Spleen (tissue), 7 donors: ENCODE results near the gene MSMP.
A peak's percentile ranks its signal among the peaks of the same experiment; 100 is the strongest.

Source experiments
- CTCF ChIP-seq, 11 experiments: fragments of 200-600 bp in 7 of 11; fragments of 450-650 bp in 4 of 11; sonication (generic) in 4 of 11; IDR thresholded peaks in 8 of 11; conservative IDR thresholded peaks in 3 of 11; 1 replicate in 7 of 11; 2 replicates in 4 of 11; pipeline versions ENCODE4 v1.4.0 to v1.8.0; 2016 to 2021; ENCODE audit warnings: antibody characterized with exemption in 11 of 11, inconsistent platforms in 4 of 11, mild to moderate bottlenecking in 1 of 11
- POLR2A ChIP-seq, 3 donors: fragments of 450-650 bp; IDR thresholded peaks; one replicate each; pipeline ENCODE4 v1.5.1; 2017; ENCODE audit warnings: antibody characterized with exemption in 3 of 3, mild to moderate bottlenecking in 1 of 3
- POLR2AphosphoS5 ChIP-seq, 3 donors: sonication (generic); formaldehyde crosslinking; IDR thresholded peaks; one replicate each; pipeline ENCODE4 v1.5.1; 2017; ENCODE audit warnings: antibody characterized with exemption in 3 of 3
- donor health status: DM: no; HTN: no; CAD: no; lungs with moderate emphysema.
- donor health status: DM: no; HTN: no; CAD: no.
- donor health status: DM: no; HTN: no; CAD: no.

- TF ChIP-seq CTCF (IDR thresholded peaks at IDR 0.05 in 8 of 11, conservative IDR thresholded peaks at IDR 0.05 in 3 of 11) (peak in 1 of 11 experiments; percentile 29), POLR2AphosphoS5 (IDR thresholded peaks at IDR 0.05) (peak in 1 of 3 donors; percentile 17), POLR2A (IDR thresholded peaks at IDR 0.05) (no peak)
Measured at GRCh38 chr9:35791297-35791921, 37.3 kb upstream of the MSMP start, which contains the start of gene NPR2.
